ENCODE data around the gene ATRNL1. TPM values are rescaled to one million over a fixed set of nuclear protein-coding genes. Genes with fewer than 3 reads are reported as not detected.

ATRNL1 gene
- total RNA-seq, 4 donors from 2014 or later, result 3.5 to 27.2 (median 4.1) TPM

DNA sequence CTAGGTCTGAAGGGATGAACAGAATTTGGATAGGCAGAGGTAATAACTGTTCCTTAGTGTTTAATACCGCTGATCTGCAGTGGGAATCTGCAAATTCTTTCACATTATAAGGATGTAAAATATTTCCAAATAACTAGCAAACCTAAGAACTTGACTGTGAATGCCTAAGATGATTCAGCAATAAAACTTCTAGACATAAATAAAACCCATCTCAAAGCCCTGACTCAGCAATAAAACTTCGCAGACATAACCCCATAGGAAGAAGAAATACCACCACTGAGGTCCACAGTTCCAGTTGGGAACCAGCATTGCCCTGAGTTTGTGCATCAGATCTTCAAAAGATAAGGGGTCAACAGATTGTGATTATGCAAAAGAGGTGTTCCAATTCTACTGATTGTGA, 825.6 kb downstream of the ATRNL1 start:
- Histone ChIP-seq H3K9me3 (no peaks in the 10 kb centered on the region), H3K4me3 (no peak overlapping the region), H3K27me3 (no peaks in the 10 kb centered on the region), H3K27ac (no peak overlapping the region), H3K36me3 (no peaks in the 10 kb centered on the region), H3K4me1 (no peaks in the 10 kb centered on the region)
- DNase-seq, result no peak
- TF ChIP-seq, protein P1, sequence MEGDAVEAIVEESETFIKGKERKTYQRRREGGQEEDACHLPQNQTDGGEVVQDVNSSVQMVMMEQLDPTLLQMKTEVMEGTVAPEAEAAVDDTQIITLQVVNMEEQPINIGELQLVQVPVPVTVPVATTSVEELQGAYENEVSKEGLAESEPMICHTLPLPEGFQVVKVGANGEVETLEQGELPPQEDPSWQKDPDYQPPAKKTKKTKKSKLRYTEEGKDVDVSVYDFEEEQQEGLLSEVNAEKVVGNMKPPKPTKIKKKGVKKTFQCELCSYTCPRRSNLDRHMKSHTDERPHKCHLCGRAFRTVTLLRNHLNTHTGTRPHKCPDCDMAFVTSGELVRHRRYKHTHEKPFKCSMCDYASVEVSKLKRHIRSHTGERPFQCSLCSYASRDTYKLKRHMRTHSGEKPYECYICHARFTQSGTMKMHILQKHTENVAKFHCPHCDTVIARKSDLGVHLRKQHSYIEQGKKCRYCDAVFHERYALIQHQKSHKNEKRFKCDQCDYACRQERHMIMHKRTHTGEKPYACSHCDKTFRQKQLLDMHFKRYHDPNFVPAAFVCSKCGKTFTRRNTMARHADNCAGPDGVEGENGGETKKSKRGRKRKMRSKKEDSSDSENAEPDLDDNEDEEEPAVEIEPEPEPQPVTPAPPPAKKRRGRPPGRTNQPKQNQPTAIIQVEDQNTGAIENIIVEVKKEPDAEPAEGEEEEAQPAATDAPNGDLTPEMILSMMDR (IDR thresholded peaks at IDR 0.05), result no peak
- no peak for TF ChIP-seq POLR2A (IDR thresholded peaks at IDR 0.05)

GRCh38 chr10:115921795-115922194, 828.6 kb downstream of the ATRNL1 start:
- Histone ChIP-seq H3K27me3 (no peaks in the 10 kb centered on the region), H3K36me3 (no peaks in the 10 kb centered on the region), H3K4me3 (no peak overlapping the region), H3K9me3 (no peaks in the 10 kb centered on the region), H3K4me1 (no peaks in the 10 kb centered on the region), H3K27ac (no peak overlapping the region)
- TF ChIP-seq, protein P1 (IDR thresholded peaks at IDR 0.05), result no peak
- no peak for TF ChIP-seq POLR2A (IDR thresholded peaks at IDR 0.05)
- no peak for DNase-seq

- Histone ChIP-seq H3K4me1 (no peaks in the 10 kb centered on the region), H3K27me3 (no peaks in the 10 kb centered on the region), H3K9me3 (no peaks in the 10 kb centered on the region), H3K4me3 (no peak overlapping the region), H3K36me3 (no peaks in the 10 kb centered on the region), H3K27ac (no peak overlapping the region)
- no peak for DNase-seq
- no peak for TF ChIP-seq POLR2A (IDR thresholded peaks at IDR 0.05)
- TF ChIP-seq, protein P1 (IDR thresholded peaks at IDR 0.05), result no peak
Measured at GRCh38 chr10:115931309-115931708, 838.1 kb downstream of the ATRNL1 start.

DNA sequence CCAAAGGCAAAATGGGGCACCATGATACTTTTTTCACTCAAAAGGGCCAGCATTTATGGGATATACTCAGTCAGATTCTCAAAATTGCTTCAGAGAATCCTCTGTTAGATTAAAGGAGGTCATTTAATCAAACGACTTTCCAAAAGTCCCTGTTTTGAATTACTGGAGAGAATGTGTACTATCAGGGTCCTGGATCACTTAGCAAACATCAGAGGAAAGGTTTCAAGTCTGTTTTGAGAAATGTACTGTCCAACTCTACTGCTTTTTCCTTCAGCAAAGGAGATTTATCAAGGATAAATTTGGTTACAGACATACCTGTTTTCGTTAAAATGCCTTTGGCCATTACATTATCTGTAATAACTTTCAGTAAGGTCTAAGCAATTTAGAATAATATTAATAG, 838.9 kb downstream of the ATRNL1 start:
- H3K9me3 ChIP-seq, result no peaks in the 10 kb centered on the region
- TF ChIP-seq, protein P1 (IDR thresholded peaks at IDR 0.05), result no peak
- no peak for TF ChIP-seq POLR2A (IDR thresholded peaks at IDR 0.05)
- H3K36me3 ChIP-seq, result no peaks in the 10 kb centered on the region
- H3K4me1 ChIP-seq, result no peaks in the 10 kb centered on the region
- no peaks in the 10 kb centered on the region for H3K27me3 ChIP-seq
- no peak overlapping the region for H3K4me3 ChIP-seq
- DNase-seq, result no peak
- no peak overlapping the region for H3K27ac ChIP-seq

GRCh38 chr10:115933098-115933497, 839.9 kb downstream of the ATRNL1 start:
- no peaks in the 10 kb centered on the region for H3K4me1 ChIP-seq
- DNase-seq, result no peak
- no peak overlapping the region for H3K4me3 ChIP-seq
- H3K9me3 ChIP-seq, result no peaks in the 10 kb centered on the region
- H3K36me3 ChIP-seq, result no peaks in the 10 kb centered on the region
- no peaks in the 10 kb centered on the region for H3K27me3 ChIP-seq
- TF ChIP-seq, protein P1 (IDR thresholded peaks at IDR 0.05), result no peak
- TF ChIP-seq POLR2A (IDR thresholded peaks at IDR 0.05), result no peak
- H3K27ac ChIP-seq, result no peak overlapping the region

DNA sequence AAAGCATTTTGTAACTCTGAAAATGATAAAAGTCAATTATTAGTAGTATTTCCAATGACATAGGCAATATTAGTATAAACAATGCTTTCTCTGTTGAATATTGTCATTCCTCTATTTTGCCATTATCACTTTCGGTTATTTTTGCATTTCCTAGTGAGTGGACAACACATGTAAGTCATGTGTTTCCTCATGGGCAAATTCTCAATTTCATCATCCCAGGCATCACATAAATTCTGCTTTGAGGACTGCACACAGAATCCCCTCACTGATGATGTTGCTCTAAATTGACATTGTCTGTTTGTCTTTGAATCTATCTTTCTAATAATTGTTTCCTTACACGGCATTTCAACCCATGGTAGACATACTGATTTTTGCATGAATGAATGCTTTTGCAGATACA, 842.6 kb downstream of the ATRNL1 start:
- no peak overlapping the region for H3K27ac ChIP-seq
- TF ChIP-seq, protein P1 (IDR thresholded peaks at IDR 0.05), result no peak
- TF ChIP-seq POLR2A (IDR thresholded peaks at IDR 0.05), result no peak
- no peaks in the 10 kb centered on the region for H3K4me1 ChIP-seq
- H3K36me3 ChIP-seq, result no peaks in the 10 kb centered on the region
- H3K27me3 ChIP-seq, result no peaks in the 10 kb centered on the region
- no peaks in the 10 kb centered on the region for H3K9me3 ChIP-seq
- no peak for DNase-seq
- H3K4me3 ChIP-seq, result no peak overlapping the region

Measured in Peyer's patch (tissue), 4 donors.